Panc1 (cell line): ENCODE results near the gene DDAH1. TPM values are rescaled to one million over a fixed set of nuclear protein-coding genes. Genes with fewer than 3 reads are reported as not detected.
A peak's percentile ranks its signal among the peaks of the same experiment; 100 is the strongest.

Source experiments
- ATAC-seq: fragments of 200-7000 bp; cut with Tn5 transposase; 2 replicates; pipeline ENCODE4 v1.9.1; 2020; ENCODE audit warnings: mild to moderate bottlenecking, moderate library complexity
- BruUV-seq: library from RNA; stranded (reverse); fragments of 400-500 nt; replicated peaks from 2 replicates; lab custom pipeline; 2021; lab: Mats Ljungman, UMichigan
- CTCF ChIA-PET: fragments of 300-600 bp; sonication (Branson Sonifier 250); formaldehyde crosslinking; loops from one replicate; lab custom pipeline; 2022; ENCODE audit warnings: antibody characterized with exemption; lab: Charles Lee
- POLR2A ChIA-PET: fragments of 300-600 bp; sonication (Branson Sonifier 250); formaldehyde crosslinking; loops from one replicate; lab custom pipeline; 2022; ENCODE audit warnings: antibody characterized with exemption; lab: Charles Lee
- DNase-seq: peaks from one replicate; pipeline ENCODE4 v3.0.0-alpha.2; 2010; ENCODE audit warnings: low read depth, low spot score
- H3K27ac ChIP-seq: 2 replicates; pipeline ENCODE4 v1.5.1; 2011; ENCODE audit warnings: mild to moderate bottlenecking, low read length, inconsistent platforms
- H3K27me3 ChIP-seq: fragments of 200-500 bp; sonication (Bioruptor generic); 2 replicates; pipeline ENCODE4 v1.6.0; 2014; ENCODE audit warnings: low read length, inconsistent platforms; ENCODE audit not compliant: control insufficient read depth, insufficient read depth
- H3K36me3 ChIP-seq: fragments of 200-500 bp; sonication (Bioruptor generic); 2 replicates; pipeline ENCODE4 v1.5.1; 2014; ENCODE audit warnings: inconsistent platforms, mild to moderate bottlenecking, low read length, moderate library complexity; ENCODE audit not compliant: control insufficient read depth, insufficient read depth
- H3K4me1 ChIP-seq: 2 replicates; pipeline ENCODE4 v1.5.1; 2011; ENCODE audit warnings: inconsistent platforms, mild to moderate bottlenecking, low read length, moderate library complexity; ENCODE audit not compliant: control insufficient read depth, insufficient read depth
- H3K4me3 ChIP-seq, 2 experiments: 2 replicates each; pipeline ENCODE4 v1.5.1; 2011 to 2012; ENCODE audit warnings: low read depth in 2 of 2, low read length in 2 of 2, mild to moderate bottlenecking in 2 of 2, inconsistent platforms in 1 of 2, moderate library complexity in 1 of 2
- H3K9me3 ChIP-seq: fragments of 200-500 bp; sonication (Bioruptor generic); 2 replicates; pipeline ENCODE4 v1.5.1; 2014; ENCODE audit warnings: low read depth, mild to moderate bottlenecking, inconsistent platforms, low read length, moderate library complexity; ENCODE audit not compliant: control insufficient read depth, insufficient read depth
- CTCF ChIP-seq: fragments of 450-650 bp; IDR thresholded peaks from 2 replicates; pipeline ENCODE4 v1.5.1; 2017; ENCODE audit warnings: mild to moderate bottlenecking
- POLR2AphosphoS5 ChIP-seq: IDR thresholded peaks from 2 replicates; pipeline ENCODE4 v1.6.1; 2012; ENCODE audit warnings: mild to moderate bottlenecking, low read depth, low read length, moderate library complexity
- REST ChIP-seq, 2 experiments: IDR thresholded peaks; 2 replicates each; pipeline ENCODE4 v1.6.1; 2011 to 2012; ENCODE audit warnings: low read depth in 2 of 2, control low read depth in 1 of 2, low read length in 1 of 2, mild to moderate bottlenecking in 1 of 2, moderate library complexity in 1 of 2; ENCODE audit not compliant: insufficient read depth in 1 of 2
- SIN3A ChIP-seq: IDR thresholded peaks from 2 replicates; pipeline ENCODE4 v1.6.1; 2012; ENCODE audit warnings: low read depth, mild to moderate bottlenecking, low read length, moderate library complexity, borderline replicate concordance; ENCODE audit not compliant: insufficient read depth
- TCF7L2 ChIP-seq: IDR thresholded peaks from 2 replicates; pipeline ENCODE4 v1.6.1; 2011; ENCODE audit warnings: mild to moderate bottlenecking, low read depth, low read length, inconsistent platforms
- in situ Hi-C: cut with HindIII; loops from 2 replicates; pipeline ENCODE4 v1.10.0; 2016; ENCODE audit warnings: low sequenced_read_pairs, low pct_unique_long_range_greater_than_20kb
- intact Hi-C: fragments of 100-400 bp; cut with micrococcal nuclease; formaldehyde crosslinking; loops from one replicate; pipeline ENCODE4 v1.10.0; 2022; ENCODE audit not compliant: unreplicated experiment
- total RNA-seq: library from RNA; stranded (reverse); gene quantifications from one replicate; pipeline ENCODE4 v1.2.1, GENCODE V29; 2021; ENCODE audit not compliant: unreplicated experiment

Gene DDAH1
- total RNA-seq, 1 experiment from 2014 or later = 85.4 TPM

- POLR2A ChIA-PET = no interaction called here
- H3K4me3 ChIP-seq = no peak overlapping the region
- in situ Hi-C loops (loop anchor here (25.0 kb wide), 1 partner anchor 387 kb away; no protein-coding TSS in a partner anchor), intact Hi-C loops (no loop called here)
- no peaks in the 10 kb centered on the region for H3K36me3 ChIP-seq
- H3K27ac ChIP-seq = peak overlapping the region; percentile 89; the same call in 1 of the 2 replicates
- no peak for ATAC-seq
- CTCF ChIA-PET = no interaction called here
- peaks cover 38% of the 10 kb centered on the region for H3K4me1 ChIP-seq
- no peak for TF ChIP-seq TCF7L2
- TF ChIP-seq SIN3A = no peak
- no peak for TF ChIP-seq CTCF
- no peak for TF ChIP-seq REST (IDR thresholded peaks at IDR 0.05; ENCODE audit: insufficient read depth in 1 of 2, low read depth in 2 of 2, low read length in 1 of 2)
- TF ChIP-seq POLR2AphosphoS5 = no peak
- H3K27me3 ChIP-seq = no peaks in the 10 kb centered on the region
- H3K9me3 ChIP-seq = no peaks in the 10 kb centered on the region
- BruUV-seq = no TSS peak
- DNase-seq = no peak
Observed at GRCh38 chr1:85300140-85300539, 164.8 kb downstream of the DDAH1 start.

- ChIA-PET CTCF (interaction anchor here (0.8 kb wide), 1 partner anchor 38 kb away, joined by 3 read pairs; no protein-coding TSS in a partner anchor), POLR2A (interaction anchor here (0.7 to 2.7 kb wide), 3 partner anchors 20 to 286 kb away, joined by 3 to 16 read pairs (median 4); partner anchors contain the start of gene BCL10)
- Histone ChIP-seq H3K27me3 (no peaks in the 10 kb centered on the region), H3K4me3 (peak overlapping the region; percentile 1 to 37; a peak in 2 of 4 replicates), H3K4me1 (peaks cover 42% of the 10 kb centered on the region), H3K36me3 (no peaks in the 10 kb centered on the region), H3K9me3 (no peaks in the 10 kb centered on the region), H3K27ac (peak overlapping the region; percentile 89)
- no TSS peak for BruUV-seq
- in situ Hi-C loops = no loop called here
- peak; percentile 93 for ATAC-seq
- no peak for TF ChIP-seq CTCF
- peak in 1 of 2 experiments; percentile 37; a peak in 2 of 4 replicates for TF ChIP-seq REST (IDR thresholded peaks at IDR 0.05; ENCODE audit: insufficient read depth in 1 of 2, low read depth in 2 of 2, low read length in 1 of 2)
- TF ChIP-seq TCF7L2 = peak; percentile 88
- no peak; the same call in 1 of the 2 replicates for TF ChIP-seq SIN3A
- TF ChIP-seq POLR2AphosphoS5 = peak; percentile 96
- intact Hi-C loops = no loop called here
- peak; percentile 100 for DNase-seq
Observed at GRCh38 chr1:85297855-85298629, 166.9 kb downstream of the DDAH1 start.
